H1 (cell line): Measurements from ENCODE around the gene MCM8.

ENCODE experiments used
- NRF1 ChIP-seq: IDR thresholded peaks from 2 replicates; pipeline ENCODE4 v1.6.1; 2011; ENCODE audit warnings: mild to moderate bottlenecking, low read depth, low read length, improper control_type of control experiment
- POLR2AphosphoS5 ChIP-seq: IDR thresholded peaks from 2 replicates; pipeline ENCODE4 v1.6.1; 2011; ENCODE audit warnings: low read depth, low read length
- RAD21 ChIP-seq, 2 experiments: IDR thresholded peaks in 1 of 2; conservative IDR thresholded peaks in 1 of 2; 2 replicates each; pipeline ENCODE4 v1.6.1; 2011; ENCODE audit warnings: low read depth in 2 of 2, low read length in 2 of 2, improper control_type of control experiment in 1 of 2, inconsistent platforms in 1 of 2, mild to moderate bottlenecking in 1 of 2, moderate library complexity in 1 of 2
- TAF1 ChIP-seq: IDR thresholded peaks from 2 replicates; pipeline ENCODE4 v1.6.1; 2011; ENCODE audit warnings: mild to moderate bottlenecking, low read depth, low read length
- TF ChIP-seq, protein P1 (sequence below): fragments of 300-600 bp; sonication (generic); IDR thresholded peaks from 2 replicates; pipeline ENCODE4 v1.7.1; 2012; ENCODE audit warnings: low read length, moderate library complexity, mild to moderate bottlenecking, inconsistent platforms; ENCODE audit not compliant: insufficient replicate concordance
- TF ChIP-seq, protein P2 (sequence below), 3 experiments: IDR thresholded peaks; 1 replicate in 2 of 3; 2 replicates in 1 of 3; pipeline versions ENCODE4 v1.5.1 to v1.6.1; 2011; ENCODE audit warnings: low read length in 3 of 3, mild to moderate bottlenecking in 3 of 3, inconsistent platforms in 2 of 3, low read depth in 1 of 3, moderate library complexity in 1 of 3; ENCODE audit not compliant: insufficient read depth in 1 of 3; ENCODE audit errors: control extremely low read depth in 1 of 3
- TF ChIP-seq, protein P3 (sequence below): IDR thresholded peaks from 2 replicates; pipeline ENCODE4 v1.6.1; 2012; ENCODE audit warnings: low read length, inconsistent platforms
- TF ChIP-seq, protein P4 (sequence below): IDR thresholded peaks from 2 replicates; pipeline ENCODE4 v1.6.1; 2012; ENCODE audit warnings: inconsistent platforms

DNA sequence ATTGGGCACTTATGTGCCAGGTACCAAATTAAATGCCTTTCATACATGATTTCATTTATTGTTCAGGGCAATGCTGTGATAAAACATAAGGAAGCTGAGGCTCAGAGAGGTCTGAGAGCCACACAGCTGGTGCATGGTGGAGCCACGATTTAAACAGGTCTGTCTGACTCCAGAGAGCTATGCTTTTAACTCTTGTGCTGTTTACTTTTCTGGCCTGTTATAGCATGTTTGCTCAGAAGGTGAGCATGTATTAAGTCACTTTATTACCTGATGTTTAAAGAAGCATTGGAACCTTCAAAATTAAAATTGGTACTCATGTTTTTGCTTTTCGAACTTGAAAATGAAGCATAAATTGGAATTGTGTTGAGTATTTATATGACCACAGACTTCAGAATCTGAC lies 26.8 kb downstream of the MCM8 start:
- no peak for TF ChIP-seq POLR2AphosphoS5
- TF ChIP-seq, protein P1, sequence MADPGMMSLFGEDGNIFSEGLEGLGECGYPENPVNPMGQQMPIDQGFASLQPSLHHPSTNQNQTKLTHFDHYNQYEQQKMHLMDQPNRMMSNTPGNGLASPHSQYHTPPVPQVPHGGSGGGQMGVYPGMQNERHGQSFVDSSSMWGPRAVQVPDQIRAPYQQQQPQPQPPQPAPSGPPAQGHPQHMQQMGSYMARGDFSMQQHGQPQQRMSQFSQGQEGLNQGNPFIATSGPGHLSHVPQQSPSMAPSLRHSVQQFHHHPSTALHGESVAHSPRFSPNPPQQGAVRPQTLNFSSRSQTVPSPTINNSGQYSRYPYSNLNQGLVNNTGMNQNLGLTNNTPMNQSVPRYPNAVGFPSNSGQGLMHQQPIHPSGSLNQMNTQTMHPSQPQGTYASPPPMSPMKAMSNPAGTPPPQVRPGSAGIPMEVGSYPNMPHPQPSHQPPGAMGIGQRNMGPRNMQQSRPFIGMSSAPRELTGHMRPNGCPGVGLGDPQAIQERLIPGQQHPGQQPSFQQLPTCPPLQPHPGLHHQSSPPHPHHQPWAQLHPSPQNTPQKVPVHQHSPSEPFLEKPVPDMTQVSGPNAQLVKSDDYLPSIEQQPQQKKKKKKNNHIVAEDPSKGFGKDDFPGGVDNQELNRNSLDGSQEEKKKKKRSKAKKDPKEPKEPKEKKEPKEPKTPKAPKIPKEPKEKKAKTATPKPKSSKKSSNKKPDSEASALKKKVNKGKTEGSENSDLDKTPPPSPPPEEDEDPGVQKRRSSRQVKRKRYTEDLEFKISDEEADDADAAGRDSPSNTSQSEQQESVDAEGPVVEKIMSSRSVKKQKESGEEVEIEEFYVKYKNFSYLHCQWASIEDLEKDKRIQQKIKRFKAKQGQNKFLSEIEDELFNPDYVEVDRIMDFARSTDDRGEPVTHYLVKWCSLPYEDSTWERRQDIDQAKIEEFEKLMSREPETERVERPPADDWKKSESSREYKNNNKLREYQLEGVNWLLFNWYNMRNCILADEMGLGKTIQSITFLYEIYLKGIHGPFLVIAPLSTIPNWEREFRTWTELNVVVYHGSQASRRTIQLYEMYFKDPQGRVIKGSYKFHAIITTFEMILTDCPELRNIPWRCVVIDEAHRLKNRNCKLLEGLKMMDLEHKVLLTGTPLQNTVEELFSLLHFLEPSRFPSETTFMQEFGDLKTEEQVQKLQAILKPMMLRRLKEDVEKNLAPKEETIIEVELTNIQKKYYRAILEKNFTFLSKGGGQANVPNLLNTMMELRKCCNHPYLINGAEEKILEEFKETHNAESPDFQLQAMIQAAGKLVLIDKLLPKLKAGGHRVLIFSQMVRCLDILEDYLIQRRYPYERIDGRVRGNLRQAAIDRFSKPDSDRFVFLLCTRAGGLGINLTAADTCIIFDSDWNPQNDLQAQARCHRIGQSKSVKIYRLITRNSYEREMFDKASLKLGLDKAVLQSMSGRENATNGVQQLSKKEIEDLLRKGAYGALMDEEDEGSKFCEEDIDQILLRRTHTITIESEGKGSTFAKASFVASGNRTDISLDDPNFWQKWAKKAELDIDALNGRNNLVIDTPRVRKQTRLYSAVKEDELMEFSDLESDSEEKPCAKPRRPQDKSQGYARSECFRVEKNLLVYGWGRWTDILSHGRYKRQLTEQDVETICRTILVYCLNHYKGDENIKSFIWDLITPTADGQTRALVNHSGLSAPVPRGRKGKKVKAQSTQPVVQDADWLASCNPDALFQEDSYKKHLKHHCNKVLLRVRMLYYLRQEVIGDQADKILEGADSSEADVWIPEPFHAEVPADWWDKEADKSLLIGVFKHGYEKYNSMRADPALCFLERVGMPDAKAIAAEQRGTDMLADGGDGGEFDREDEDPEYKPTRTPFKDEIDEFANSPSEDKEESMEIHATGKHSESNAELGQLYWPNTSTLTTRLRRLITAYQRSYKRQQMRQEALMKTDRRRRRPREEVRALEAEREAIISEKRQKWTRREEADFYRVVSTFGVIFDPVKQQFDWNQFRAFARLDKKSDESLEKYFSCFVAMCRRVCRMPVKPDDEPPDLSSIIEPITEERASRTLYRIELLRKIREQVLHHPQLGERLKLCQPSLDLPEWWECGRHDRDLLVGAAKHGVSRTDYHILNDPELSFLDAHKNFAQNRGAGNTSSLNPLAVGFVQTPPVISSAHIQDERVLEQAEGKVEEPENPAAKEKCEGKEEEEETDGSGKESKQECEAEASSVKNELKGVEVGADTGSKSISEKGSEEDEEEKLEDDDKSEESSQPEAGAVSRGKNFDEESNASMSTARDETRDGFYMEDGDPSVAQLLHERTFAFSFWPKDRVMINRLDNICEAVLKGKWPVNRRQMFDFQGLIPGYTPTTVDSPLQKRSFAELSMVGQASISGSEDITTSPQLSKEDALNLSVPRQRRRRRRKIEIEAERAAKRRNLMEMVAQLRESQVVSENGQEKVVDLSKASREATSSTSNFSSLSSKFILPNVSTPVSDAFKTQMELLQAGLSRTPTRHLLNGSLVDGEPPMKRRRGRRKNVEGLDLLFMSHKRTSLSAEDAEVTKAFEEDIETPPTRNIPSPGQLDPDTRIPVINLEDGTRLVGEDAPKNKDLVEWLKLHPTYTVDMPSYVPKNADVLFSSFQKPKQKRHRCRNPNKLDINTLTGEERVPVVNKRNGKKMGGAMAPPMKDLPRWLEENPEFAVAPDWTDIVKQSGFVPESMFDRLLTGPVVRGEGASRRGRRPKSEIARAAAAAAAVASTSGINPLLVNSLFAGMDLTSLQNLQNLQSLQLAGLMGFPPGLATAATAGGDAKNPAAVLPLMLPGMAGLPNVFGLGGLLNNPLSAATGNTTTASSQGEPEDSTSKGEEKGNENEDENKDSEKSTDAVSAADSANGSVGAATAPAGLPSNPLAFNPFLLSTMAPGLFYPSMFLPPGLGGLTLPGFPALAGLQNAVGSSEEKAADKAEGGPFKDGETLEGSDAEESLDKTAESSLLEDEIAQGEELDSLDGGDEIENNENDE: no peak
- TF ChIP-seq, protein P2, sequence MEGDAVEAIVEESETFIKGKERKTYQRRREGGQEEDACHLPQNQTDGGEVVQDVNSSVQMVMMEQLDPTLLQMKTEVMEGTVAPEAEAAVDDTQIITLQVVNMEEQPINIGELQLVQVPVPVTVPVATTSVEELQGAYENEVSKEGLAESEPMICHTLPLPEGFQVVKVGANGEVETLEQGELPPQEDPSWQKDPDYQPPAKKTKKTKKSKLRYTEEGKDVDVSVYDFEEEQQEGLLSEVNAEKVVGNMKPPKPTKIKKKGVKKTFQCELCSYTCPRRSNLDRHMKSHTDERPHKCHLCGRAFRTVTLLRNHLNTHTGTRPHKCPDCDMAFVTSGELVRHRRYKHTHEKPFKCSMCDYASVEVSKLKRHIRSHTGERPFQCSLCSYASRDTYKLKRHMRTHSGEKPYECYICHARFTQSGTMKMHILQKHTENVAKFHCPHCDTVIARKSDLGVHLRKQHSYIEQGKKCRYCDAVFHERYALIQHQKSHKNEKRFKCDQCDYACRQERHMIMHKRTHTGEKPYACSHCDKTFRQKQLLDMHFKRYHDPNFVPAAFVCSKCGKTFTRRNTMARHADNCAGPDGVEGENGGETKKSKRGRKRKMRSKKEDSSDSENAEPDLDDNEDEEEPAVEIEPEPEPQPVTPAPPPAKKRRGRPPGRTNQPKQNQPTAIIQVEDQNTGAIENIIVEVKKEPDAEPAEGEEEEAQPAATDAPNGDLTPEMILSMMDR (IDR thresholded peaks at IDR 0.05; ENCODE audit: control extremely low read depth in 1 of 3, insufficient read depth in 1 of 3, low read depth in 1 of 3, low read length in 3 of 3): no peak
- TF ChIP-seq, protein P3, sequence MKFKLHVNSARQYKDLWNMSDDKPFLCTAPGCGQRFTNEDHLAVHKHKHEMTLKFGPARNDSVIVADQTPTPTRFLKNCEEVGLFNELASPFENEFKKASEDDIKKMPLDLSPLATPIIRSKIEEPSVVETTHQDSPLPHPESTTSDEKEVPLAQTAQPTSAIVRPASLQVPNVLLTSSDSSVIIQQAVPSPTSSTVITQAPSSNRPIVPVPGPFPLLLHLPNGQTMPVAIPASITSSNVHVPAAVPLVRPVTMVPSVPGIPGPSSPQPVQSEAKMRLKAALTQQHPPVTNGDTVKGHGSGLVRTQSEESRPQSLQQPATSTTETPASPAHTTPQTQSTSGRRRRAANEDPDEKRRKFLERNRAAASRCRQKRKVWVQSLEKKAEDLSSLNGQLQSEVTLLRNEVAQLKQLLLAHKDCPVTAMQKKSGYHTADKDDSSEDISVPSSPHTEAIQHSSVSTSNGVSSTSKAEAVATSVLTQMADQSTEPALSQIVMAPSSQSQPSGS: no peak
- no peak for TF ChIP-seq TAF1
- TF ChIP-seq NRF1: no peak
- TF ChIP-seq, protein P4, sequence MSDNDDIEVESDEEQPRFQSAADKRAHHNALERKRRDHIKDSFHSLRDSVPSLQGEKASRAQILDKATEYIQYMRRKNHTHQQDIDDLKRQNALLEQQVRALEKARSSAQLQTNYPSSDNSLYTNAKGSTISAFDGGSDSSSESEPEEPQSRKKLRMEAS: no peak
- TF ChIP-seq RAD21 (IDR thresholded peaks at IDR 0.05 in 1 of 2, conservative IDR thresholded peaks at IDR 0.05 in 1 of 2; ENCODE audit: low read depth in 2 of 2, low read length in 2 of 2): no peak
